Measurements from ENCODE around the gene CA4.

Gene CA4

DNA sequence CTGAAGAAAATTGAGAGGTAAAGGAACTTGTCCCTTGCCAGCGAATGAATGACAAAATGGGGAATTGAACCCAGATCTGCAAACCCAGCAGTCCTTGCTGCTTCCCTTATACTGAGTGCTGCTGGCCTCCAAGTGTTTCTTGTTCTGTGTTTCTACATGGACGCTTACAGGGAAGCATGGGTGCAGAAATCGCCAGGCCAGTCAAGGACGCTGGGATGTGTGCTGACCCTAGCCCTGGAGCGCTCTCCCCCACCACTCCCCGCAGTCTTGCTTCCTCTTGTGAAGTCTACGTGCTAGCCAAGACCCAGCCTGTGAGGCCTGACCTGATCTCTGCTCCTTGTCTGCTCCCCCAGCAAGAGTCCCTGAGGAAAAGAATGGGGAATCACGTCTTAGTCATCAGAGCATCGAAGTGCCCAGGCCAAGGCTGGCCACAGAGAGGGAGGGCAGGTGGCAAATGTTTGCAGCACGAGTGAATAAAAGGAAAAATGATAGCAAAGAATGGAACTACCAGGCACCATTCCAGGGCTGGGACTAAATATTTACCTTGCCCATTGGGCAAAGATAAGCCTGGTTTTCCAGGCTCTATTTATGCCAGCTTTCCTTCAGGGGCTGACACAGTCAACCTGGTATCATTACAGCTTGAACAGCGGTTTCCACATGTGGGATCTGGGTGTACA lies 17.4 kb downstream of the CA4 start:
- H3K36me3 ChIP-seq (ENCODE audit: control insufficient read depth in 2 of 2, insufficient read depth in 1 of 2, low read length in 2 of 2), result no peaks in the 10 kb centered on the region
- no peak overlapping the region for H3K27ac ChIP-seq (ENCODE audit: extremely low read depth, low read depth, low read length)
- H3K9me3 ChIP-seq (ENCODE audit: control insufficient read depth, insufficient read depth, low read depth, low read length), result no peaks in the 10 kb centered on the region
- POLR2A ChIA-PET, result no interaction called here
- TF ChIP-seq ZNF114 (tag by site-specific recombination; IDR thresholded peaks at IDR 0.05), result no peak
- TF ChIP-seq PATZ1 (tag by site-specific recombination; IDR thresholded peaks at IDR 0.05), result no peak
- TF ChIP-seq ZNF426 (tag by site-specific recombination; IDR thresholded peaks at IDR 0.05), result no peak
- TF ChIP-seq ZNF791 (tag by site-specific recombination; IDR thresholded peaks at IDR 0.05), result no peak
- TF ChIP-seq, protein P1, sequence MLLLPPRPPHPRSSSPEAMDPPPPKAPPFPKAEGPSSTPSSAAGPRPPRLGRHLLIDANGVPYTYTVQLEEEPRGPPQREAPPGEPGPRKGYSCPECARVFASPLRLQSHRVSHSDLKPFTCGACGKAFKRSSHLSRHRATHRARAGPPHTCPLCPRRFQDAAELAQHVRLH (tag by site-specific recombination; IDR thresholded peaks at IDR 0.05), result no peak
- TF ChIP-seq ZNF76 (tag by site-specific recombination; IDR thresholded peaks at IDR 0.05; ENCODE audit: borderline replicate concordance, low read depth), result no peak
- TF ChIP-seq, protein P2, sequence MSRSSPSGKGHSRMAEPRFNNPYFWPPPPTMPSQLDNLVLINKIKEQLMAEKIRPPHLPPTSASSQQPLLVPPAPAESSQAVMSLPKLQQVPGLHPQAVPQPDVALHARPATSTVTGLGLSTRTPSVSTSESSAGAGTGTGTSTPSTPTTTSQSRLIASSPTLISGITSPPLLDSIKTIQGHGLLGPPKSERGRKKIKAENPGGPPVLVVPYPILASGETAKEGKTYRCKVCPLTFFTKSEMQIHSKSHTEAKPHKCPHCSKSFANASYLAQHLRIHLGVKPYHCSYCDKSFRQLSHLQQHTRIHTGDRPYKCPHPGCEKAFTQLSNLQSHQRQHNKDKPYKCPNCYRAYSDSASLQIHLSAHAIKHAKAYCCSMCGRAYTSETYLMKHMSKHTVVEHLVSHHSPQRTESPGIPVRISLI (tag by site-specific recombination; IDR thresholded peaks at IDR 0.05), result no peak
- TF ChIP-seq, protein P3, sequence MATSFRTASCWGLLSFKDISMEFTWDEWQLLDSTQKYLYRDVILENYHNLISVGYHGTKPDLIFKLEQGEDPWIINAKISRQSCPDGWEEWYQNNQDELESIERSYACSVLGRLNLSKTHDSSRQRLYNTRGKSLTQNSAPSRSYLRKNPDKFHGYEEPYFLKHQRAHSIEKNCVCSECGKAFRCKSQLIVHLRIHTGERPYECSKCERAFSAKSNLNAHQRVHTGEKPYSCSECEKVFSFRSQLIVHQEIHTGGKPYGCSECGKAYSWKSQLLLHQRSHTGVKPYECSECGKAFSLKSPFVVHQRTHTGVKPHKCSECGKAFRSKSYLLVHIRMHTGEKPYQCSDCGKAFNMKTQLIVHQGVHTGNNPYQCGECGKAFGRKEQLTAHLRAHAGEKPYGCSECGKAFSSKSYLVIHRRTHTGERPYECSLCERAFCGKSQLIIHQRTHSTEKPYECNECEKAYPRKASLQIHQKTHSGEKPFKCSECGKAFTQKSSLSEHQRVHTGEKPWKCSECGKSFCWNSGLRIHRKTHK (tag by site-specific recombination; IDR thresholded peaks at IDR 0.05), result no peak
- no peak for TF ChIP-seq ZNF776 (tag by site-specific recombination; IDR thresholded peaks at IDR 0.05; ENCODE audit: borderline replicate concordance)
- no peak for TF ChIP-seq KLF8 (tag by site-specific recombination; IDR thresholded peaks at IDR 0.05)
- H3K4me3 ChIP-seq (ENCODE audit: low read depth, low read length), result no peak overlapping the region
- CTCF ChIA-PET, result interaction anchor here (0.5 to 1.3 kb wide), 4 partner anchors 9 to 222 kb away, joined by 3 to 4 read pairs (median 4); no protein-coding TSS in a partner anchor
- no peaks in the 10 kb centered on the region for H3K4me1 ChIP-seq (ENCODE audit: control insufficient read depth, insufficient read depth, low read length)

DNA sequence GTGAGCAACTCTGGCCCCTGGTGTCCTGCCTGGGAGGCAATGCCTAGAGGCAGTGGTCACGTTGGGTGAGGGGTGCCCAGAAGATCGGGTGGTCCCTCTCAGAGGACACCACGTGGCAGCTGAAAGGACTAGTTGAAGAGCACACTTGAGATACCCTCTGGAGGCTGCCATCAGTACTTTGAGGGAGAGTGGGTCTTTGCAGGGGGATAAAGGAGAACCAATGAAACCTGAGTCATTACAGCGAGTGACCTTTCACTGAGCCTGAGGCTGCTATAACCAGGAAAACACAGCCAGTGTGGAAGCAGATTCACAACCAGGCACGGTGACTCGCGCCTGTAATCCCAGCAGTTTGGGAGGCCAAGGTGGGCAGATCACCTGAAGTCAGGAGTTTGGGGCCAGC lies 18.9 kb downstream of the CA4 start:
- Histone ChIP-seq H3K4me1 (ENCODE audit: control insufficient read depth, insufficient read depth, low read length) (peaks cover 5% of the 10 kb centered on the region; the same call in 1 of the 2 replicates), H3K4me3 (ENCODE audit: low read depth, low read length) (no peak overlapping the region), H3K36me3 (ENCODE audit: control insufficient read depth in 2 of 2, insufficient read depth in 1 of 2, low read length in 2 of 2) (no peaks in the 10 kb centered on the region), H3K9me3 (ENCODE audit: control insufficient read depth, insufficient read depth, low read depth, low read length) (no peaks in the 10 kb centered on the region), H3K27ac (ENCODE audit: extremely low read depth, low read depth, low read length) (no peak overlapping the region)
- TF ChIP-seq ZNF311 (tag by site-specific recombination; IDR thresholded peaks at IDR 0.05; ENCODE audit: borderline replicate concordance) (no peak), ZNF560 (tag by site-specific recombination; IDR thresholded peaks at IDR 0.05; ENCODE audit: borderline replicate concordance) (no peak), ZNF292 (tag by site-specific recombination; IDR thresholded peaks at IDR 0.05; ENCODE audit: borderline replicate concordance, low read depth) (no peak), PRDM1 (tag by site-specific recombination; IDR thresholded peaks at IDR 0.05) (peak; percentile 39; the same call in 1 of the 2 replicates), ZNF394 (tag by site-specific recombination; IDR thresholded peaks at IDR 0.05; ENCODE audit: borderline replicate concordance) (no peak), HOXD13 (CRISPR knock-in tag; IDR thresholded peaks at IDR 0.05; ENCODE audit: borderline replicate concordance) (no peak)
- TF ChIP-seq, protein P4, sequence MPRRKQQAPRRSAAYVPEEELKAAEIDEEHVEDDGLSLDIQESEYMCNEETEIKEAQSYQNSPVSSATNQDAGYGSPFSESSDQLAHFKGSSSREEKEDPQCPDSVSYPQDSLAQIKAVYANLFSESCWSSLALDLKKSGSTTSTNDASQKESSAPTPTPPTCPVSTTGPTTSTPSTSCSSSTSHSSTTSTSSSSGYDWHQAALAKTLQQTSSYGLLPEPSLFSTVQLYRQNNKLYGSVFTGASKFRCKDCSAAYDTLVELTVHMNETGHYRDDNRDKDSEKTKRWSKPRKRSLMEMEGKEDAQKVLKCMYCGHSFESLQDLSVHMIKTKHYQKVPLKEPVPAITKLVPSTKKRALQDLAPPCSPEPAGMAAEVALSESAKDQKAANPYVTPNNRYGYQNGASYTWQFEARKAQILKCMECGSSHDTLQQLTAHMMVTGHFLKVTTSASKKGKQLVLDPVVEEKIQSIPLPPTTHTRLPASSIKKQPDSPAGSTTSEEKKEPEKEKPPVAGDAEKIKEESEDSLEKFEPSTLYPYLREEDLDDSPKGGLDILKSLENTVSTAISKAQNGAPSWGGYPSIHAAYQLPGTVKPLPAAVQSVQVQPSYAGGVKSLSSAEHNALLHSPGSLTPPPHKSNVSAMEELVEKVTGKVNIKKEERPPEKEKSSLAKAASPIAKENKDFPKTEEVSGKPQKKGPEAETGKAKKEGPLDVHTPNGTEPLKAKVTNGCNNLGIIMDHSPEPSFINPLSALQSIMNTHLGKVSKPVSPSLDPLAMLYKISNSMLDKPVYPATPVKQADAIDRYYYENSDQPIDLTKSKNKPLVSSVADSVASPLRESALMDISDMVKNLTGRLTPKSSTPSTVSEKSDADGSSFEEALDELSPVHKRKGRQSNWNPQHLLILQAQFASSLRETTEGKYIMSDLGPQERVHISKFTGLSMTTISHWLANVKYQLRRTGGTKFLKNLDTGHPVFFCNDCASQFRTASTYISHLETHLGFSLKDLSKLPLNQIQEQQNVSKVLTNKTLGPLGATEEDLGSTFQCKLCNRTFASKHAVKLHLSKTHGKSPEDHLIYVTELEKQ (tag by site-specific recombination; IDR thresholded peaks at IDR 0.05; ENCODE audit: borderline replicate concordance), result no peak
- POLR2A ChIA-PET, result no interaction called here
- CTCF ChIA-PET, result no interaction called here

Data from HEK293 (cell line).